ENCODE results near the gene RHOB. TPM values are rescaled to one million over a fixed set of nuclear protein-coding genes. Genes with fewer than 3 reads are reported as not detected.

RHOB gene
- total and polyA plus RNA-seq, 2 donors (not counting 1 experiment from before 2014, with no cell fraction given), result 63.0 to 1,037 TPM

DNA sequence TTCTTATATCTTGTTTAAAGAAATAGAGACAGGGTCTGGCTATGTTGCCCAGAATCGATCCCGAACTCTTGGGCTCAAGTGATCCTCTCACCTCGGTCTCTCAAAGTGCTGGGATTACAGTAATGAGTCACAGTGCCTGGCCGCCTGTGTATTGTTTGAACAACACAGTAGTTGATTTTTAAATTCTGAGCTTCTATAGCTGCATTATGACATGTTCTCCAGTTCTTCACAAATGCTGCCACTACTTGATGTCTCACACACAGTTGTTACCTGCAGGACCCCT is 7.7 kb upstream of the RHOB start:
- POLR2A ChIA-PET, result interaction anchor here (0.6 to 0.9 kb wide), 2 partner anchors 10 to 524 kb away, joined by 4 read pairs; no protein-coding TSS in a partner anchor
- Mint-ChIP-seq H3K4me1 (no peaks in the 10 kb centered on the region), H3K9me3 (ENCODE audit: insufficient read depth) (no peaks in the 10 kb centered on the region), H3K4me3 (no peak overlapping the region), H3K27ac (no peak overlapping the region), H3K27me3 (peaks cover 25% of the 10 kb centered on the region)
- no peak overlapping the region for H3K9ac ChIP-seq (ENCODE audit: low read length)
- no peaks in the 10 kb centered on the region for H3K79me2 ChIP-seq (ENCODE audit: control insufficient read depth, insufficient read depth, low read length)
- H3K27me3 ChIP-seq (replicated peaks in 1 of 4; ENCODE audit: control extremely low read depth in 1 of 4, control insufficient read depth in 3 of 4, insufficient read depth in 4 of 4, low read length in 3 of 4), result peaks cover 0 to 8% (median 0%) of the 10 kb centered on the region in 4 experiments
- no peak overlapping the region for H3K27ac ChIP-seq (ENCODE audit: low read length in 2 of 2)
- no peak for ATAC-seq (ENCODE audit: low read depth)
- DNase-seq, result no peak
- no peaks in the 10 kb centered on the region for H3K9me3 ChIP-seq (ENCODE audit: control extremely low read depth in 1 of 3, control insufficient read depth in 2 of 3, insufficient read depth in 1 of 3, low read length in 2 of 3)
- no peak overlapping the region for H2AFZ ChIP-seq (ENCODE audit: insufficient read depth, low read depth, low read length, poor library complexity, severe bottlenecking)
- no peaks in the 10 kb centered on the region for H3K4me1 ChIP-seq (ENCODE audit: control insufficient read depth in 2 of 2, insufficient read depth in 2 of 2, low read length in 2 of 2)
- H3K4me3 ChIP-seq (ENCODE audit: control extremely low read depth in 1 of 5, extremely low read depth in 1 of 5, insufficient read depth in 1 of 5, low read depth in 2 of 5, low read length in 4 of 5), result no peak overlapping the region
- intact Hi-C loops (cut with micrococcal nuclease), result no loop called here
- H4K20me1 ChIP-seq (ENCODE audit: control insufficient read depth, insufficient read depth, low read length, poor library complexity, severe bottlenecking), result no peaks in the 10 kb centered on the region
- WGBS (ENCODE audit: insufficient coverage), result 100% methylated on average over 1 of the region's 4 CpGs
- H3K36me3 ChIP-seq (replicated peaks in 1 of 2; ENCODE audit: control extremely low read depth in 1 of 2, control insufficient read depth in 1 of 2, extremely low read depth in 1 of 2, insufficient read depth in 2 of 2, low read length in 1 of 2), result no peaks in the 10 kb centered on the region
- CTCF ChIA-PET, result interaction anchor here (1.1 to 7.0 kb wide), 10 partner anchors 16 to 222 kb away, joined by 3 to 77 read pairs (median 8); partner anchors contain the start of gene HS1BP3
- H3K4me2 ChIP-seq (replicated peaks; ENCODE audit: low read depth, low read length, poor library complexity, severe bottlenecking), result no peak overlapping the region
- no peak for TF ChIP-seq EZH2 (IDR thresholded peaks at IDR 0.05; ENCODE audit: borderline replicate concordance, insufficient read depth, low read depth, low read length, poor library complexity, severe bottlenecking)
- TF ChIP-seq, protein P1, sequence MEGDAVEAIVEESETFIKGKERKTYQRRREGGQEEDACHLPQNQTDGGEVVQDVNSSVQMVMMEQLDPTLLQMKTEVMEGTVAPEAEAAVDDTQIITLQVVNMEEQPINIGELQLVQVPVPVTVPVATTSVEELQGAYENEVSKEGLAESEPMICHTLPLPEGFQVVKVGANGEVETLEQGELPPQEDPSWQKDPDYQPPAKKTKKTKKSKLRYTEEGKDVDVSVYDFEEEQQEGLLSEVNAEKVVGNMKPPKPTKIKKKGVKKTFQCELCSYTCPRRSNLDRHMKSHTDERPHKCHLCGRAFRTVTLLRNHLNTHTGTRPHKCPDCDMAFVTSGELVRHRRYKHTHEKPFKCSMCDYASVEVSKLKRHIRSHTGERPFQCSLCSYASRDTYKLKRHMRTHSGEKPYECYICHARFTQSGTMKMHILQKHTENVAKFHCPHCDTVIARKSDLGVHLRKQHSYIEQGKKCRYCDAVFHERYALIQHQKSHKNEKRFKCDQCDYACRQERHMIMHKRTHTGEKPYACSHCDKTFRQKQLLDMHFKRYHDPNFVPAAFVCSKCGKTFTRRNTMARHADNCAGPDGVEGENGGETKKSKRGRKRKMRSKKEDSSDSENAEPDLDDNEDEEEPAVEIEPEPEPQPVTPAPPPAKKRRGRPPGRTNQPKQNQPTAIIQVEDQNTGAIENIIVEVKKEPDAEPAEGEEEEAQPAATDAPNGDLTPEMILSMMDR (IDR thresholded peaks at IDR 0.05), result no peak

GRCh38 chr2:20439503-20439902 is 7.4 kb upstream of the RHOB start:
- WGBS (ENCODE audit: insufficient coverage), result 40% methylated on average over 5 of the region's 5 CpGs
- H3K4me3 Mint-ChIP-seq, result no peak overlapping the region
- CTCF ChIA-PET, result interaction anchor here (1.1 to 7.0 kb wide), 12 partner anchors 11 to 222 kb away, joined by 3 to 77 read pairs (median 8); partner anchors contain the start of gene HS1BP3

More at GRCh38 chr2:20439503-20439902, 7.4 kb upstream of the RHOB start:
- no peaks in the 10 kb centered on the region for H3K36me3 ChIP-seq (replicated peaks in 1 of 2; ENCODE audit: control extremely low read depth in 1 of 2, control insufficient read depth in 1 of 2, extremely low read depth in 1 of 2, insufficient read depth in 2 of 2, low read length in 1 of 2)
- no peak overlapping the region for H3K4me2 ChIP-seq (replicated peaks; ENCODE audit: low read depth, low read length, poor library complexity, severe bottlenecking)
- H4K20me1 ChIP-seq (ENCODE audit: control insufficient read depth, insufficient read depth, low read length, poor library complexity, severe bottlenecking), result no peaks in the 10 kb centered on the region
- intact Hi-C loops (cut with micrococcal nuclease), result no loop called here
- H3K27ac ChIP-seq (ENCODE audit: low read length in 2 of 2), result no peak overlapping the region
- POLR2A ChIA-PET, result interaction anchor here (0.6 to 0.9 kb wide), 2 partner anchors 10 to 524 kb away, joined by 4 read pairs; no protein-coding TSS in a partner anchor
- Mint-ChIP-seq H3K27me3 (peaks cover 28% of the 10 kb centered on the region), H3K27ac (no peak overlapping the region), H3K9me3 (ENCODE audit: insufficient read depth) (no peaks in the 10 kb centered on the region), H3K4me1 (no peaks in the 10 kb centered on the region)
- no peak overlapping the region for H3K9ac ChIP-seq (ENCODE audit: low read length)
- H3K4me3 ChIP-seq (ENCODE audit: control extremely low read depth in 1 of 5, extremely low read depth in 1 of 5, insufficient read depth in 1 of 5, low read depth in 2 of 5, low read length in 4 of 5), result no peak overlapping the region
- ATAC-seq (ENCODE audit: low read depth), result no peak
- TF ChIP-seq EZH2 (IDR thresholded peaks at IDR 0.05; ENCODE audit: borderline replicate concordance, insufficient read depth, low read depth, low read length, poor library complexity, severe bottlenecking), result no peak
- TF ChIP-seq, protein P1 (IDR thresholded peaks at IDR 0.05), result no peak
- DNase-seq, result no peak
- no peak overlapping the region for H2AFZ ChIP-seq (ENCODE audit: insufficient read depth, low read depth, low read length, poor library complexity, severe bottlenecking)
- H3K79me2 ChIP-seq (ENCODE audit: control insufficient read depth, insufficient read depth, low read length), result no peaks in the 10 kb centered on the region
- no peaks in the 10 kb centered on the region for H3K4me1 ChIP-seq (ENCODE audit: control insufficient read depth in 2 of 2, insufficient read depth in 2 of 2, low read length in 2 of 2)
- H3K9me3 ChIP-seq (ENCODE audit: control extremely low read depth in 1 of 3, control insufficient read depth in 2 of 3, insufficient read depth in 1 of 3, low read length in 2 of 3), result no peaks in the 10 kb centered on the region
- peaks cover 0 to 8% (median 0%) of the 10 kb centered on the region in 4 experiments for H3K27me3 ChIP-seq (replicated peaks in 1 of 4; ENCODE audit: control extremely low read depth in 1 of 4, control insufficient read depth in 3 of 4, insufficient read depth in 4 of 4, low read length in 3 of 4)
